Adrenal gland (tissue), 5 donors: ENCODE results near the gene TXNDC11.

Experiments
- POLR2A ChIP-seq, 2 donors: fragments of 450-650 bp; IDR thresholded peaks; one replicate each; pipeline ENCODE4 v1.6.1; 2017; ENCODE audit warnings: antibody characterized with exemption in 2 of 2, mild to moderate bottlenecking in 2 of 2, moderate library complexity in 1 of 2
- TF ChIP-seq, protein P1 (sequence below), 6 experiments: fragments of 450-650 bp in 4 of 6; fragments of 200-600 bp in 2 of 6; sonication (generic) in 1 of 6; IDR thresholded peaks; 1 replicate in 5 of 6; 2 replicates in 1 of 6; pipeline versions ENCODE4 v1.5.1 to v1.8.0; 2016 to 2021; ENCODE audit warnings: antibody characterized with exemption in 6 of 6, mild to moderate bottlenecking in 2 of 6, moderate library complexity in 1 of 6
- donor health status: DM: no; HTN: no; CAD: no.

- TF ChIP-seq, protein P1, sequence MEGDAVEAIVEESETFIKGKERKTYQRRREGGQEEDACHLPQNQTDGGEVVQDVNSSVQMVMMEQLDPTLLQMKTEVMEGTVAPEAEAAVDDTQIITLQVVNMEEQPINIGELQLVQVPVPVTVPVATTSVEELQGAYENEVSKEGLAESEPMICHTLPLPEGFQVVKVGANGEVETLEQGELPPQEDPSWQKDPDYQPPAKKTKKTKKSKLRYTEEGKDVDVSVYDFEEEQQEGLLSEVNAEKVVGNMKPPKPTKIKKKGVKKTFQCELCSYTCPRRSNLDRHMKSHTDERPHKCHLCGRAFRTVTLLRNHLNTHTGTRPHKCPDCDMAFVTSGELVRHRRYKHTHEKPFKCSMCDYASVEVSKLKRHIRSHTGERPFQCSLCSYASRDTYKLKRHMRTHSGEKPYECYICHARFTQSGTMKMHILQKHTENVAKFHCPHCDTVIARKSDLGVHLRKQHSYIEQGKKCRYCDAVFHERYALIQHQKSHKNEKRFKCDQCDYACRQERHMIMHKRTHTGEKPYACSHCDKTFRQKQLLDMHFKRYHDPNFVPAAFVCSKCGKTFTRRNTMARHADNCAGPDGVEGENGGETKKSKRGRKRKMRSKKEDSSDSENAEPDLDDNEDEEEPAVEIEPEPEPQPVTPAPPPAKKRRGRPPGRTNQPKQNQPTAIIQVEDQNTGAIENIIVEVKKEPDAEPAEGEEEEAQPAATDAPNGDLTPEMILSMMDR (IDR thresholded peaks at IDR 0.05): no peak
- no peak for TF ChIP-seq POLR2A (IDR thresholded peaks at IDR 0.05)
Observed at GRCh38 chr16:11674001-11674817, 68.4 kb downstream of the TXNDC11 start.
